GM21737 (cell line): ENCODE measurements around the gene IFI27.
"Not testable (repeated sequence)": the region's sequence is repeated elsewhere in the genome, so short reads cannot be mapped to it uniquely, and the experiment has no call there.

Experiments
- ATAC-seq: cut with Tn5 transposase; IDR thresholded peaks from one replicate; pipeline ENCODE4 v1.9.1; 2021; ENCODE audit warnings: mild to moderate bottlenecking, moderate library complexity; ENCODE audit not compliant: unreplicated experiment

IFI27 gene

DNA sequence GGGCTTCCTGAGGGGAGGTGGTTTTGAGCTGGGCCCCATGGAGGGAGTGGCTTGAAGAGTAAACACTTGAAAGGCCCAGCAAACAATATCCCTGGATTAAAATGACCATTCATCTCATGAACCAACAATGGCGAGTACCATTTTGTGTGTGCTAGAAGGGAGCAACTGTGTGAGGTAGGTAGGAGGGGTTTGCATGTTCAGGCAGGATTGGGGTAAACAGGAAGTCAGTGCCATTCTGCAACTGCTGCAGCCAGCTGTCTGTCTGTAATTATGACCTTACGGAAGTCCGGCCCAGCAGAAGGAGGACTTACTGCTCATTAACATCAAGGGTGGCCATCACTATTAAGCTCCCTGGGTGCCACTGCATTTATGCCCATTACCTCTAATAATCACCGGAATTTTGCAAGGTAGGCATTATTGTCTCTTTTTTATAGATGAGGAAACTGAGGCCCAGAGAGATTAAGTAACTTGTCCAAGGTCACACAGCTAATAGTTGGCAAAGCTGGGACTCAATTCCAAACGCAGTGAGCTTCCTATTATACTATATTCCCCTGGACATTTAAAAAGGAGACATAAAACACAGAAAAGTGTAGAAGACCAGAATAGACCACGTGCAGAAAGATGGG lies 35.5 kb downstream of the IFI27 start:
- no peak for ATAC-seq

DNA sequence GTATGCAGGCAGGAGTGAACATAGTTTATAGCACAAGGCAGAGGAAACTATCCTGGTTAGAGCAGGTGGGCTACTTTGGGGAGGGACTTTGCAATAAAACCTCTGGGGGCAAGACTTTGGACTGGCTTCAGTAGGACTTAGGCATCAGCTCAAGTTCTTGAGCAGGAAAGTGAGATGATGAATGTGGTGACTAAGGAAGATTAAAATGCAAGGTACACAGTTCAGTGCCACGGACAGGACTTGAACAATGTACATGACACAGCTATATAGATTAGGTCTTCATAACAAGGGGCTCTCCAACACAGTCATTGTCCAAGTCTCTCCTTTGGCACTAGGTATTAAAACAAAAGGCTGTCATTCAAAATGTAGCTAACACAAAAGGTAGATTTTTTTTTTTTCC lies 42.1 kb downstream of the IFI27 start:
- ATAC-seq, result no peak

DNA sequence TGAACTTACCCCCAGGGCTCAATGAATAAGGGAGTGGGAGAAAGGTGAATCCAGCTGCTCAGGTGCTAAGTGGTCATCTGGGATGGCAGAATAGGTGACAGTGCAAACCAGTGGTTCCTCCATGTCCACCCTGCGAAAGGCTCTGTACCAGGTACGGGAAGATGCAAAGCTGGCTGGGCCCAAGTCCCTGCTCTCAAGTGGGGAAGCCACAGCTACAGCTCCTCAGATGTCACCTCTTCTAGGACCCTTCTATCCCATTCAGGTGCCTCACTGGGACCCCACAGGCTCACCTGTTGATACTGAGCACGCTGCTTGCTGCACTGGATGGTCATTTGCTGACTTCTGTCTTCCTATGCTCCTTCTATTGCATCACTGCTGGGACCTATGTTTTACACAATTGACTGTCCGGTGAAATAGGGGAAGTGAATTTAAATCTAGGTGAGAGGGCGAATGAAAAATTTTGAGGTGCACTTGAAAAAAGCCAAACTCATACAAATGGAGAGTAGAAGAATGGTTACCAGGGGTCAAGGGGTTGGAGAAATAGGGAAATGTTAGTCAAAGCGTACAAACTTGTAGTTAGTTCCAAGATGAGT lies 43.3 kb downstream of the IFI27 start:
- ATAC-seq, result no peak

GRCh38 chr14:94156143-94156542 lies 45.6 kb downstream of the IFI27 start:
- ATAC-seq, result not testable (repeated sequence)

DNA sequence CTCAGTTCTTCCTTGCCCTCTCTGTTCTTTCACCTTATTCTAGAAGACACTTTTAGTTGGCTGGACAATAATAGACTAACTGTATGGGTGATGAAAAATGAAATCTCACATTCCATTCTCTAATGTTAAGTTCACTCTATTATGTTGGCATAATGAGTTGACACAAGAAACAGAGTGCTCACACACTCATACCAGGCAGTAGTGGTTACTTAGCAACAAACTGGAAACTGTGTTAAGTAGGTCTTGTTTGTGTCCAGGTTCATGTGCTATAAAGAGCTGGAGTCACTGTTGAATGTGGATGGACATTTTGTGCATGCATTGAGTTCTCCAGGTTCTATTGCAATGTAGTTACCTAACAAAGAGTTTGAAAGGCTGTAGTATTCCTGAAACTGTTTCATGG lies 46.7 kb downstream of the IFI27 start:
- no peak for ATAC-seq

DNA sequence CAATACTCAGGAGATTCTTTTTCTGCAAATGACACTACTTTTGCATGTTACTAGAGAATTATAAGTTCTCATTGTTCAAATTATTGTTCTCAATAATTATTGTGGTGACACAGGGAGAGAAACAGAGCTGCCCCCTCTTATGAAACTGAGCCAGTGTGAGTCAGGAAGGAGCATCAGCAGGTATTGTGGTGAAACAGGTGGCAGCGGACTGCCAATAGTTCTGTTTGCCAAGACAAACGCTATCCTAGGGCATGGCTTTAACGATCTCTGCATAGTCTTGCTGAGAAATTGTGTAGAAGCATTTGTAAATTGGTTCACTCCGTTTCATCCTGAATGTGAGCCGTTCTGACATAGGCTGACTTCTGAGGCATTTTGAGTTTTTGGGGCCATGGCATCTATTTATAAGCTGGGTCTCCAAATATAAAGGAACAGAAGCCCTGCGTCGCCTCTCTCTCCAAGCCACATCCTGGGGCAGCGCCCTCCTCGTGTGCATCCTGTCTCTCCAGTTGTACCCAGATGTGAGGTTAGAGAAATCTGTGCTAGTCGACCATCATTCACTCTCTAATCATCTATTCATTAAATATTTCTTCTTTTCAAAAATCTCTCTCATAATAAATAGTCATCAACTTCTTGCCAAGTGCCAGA lies 47.8 kb downstream of the IFI27 start:
- no peak for ATAC-seq

DNA sequence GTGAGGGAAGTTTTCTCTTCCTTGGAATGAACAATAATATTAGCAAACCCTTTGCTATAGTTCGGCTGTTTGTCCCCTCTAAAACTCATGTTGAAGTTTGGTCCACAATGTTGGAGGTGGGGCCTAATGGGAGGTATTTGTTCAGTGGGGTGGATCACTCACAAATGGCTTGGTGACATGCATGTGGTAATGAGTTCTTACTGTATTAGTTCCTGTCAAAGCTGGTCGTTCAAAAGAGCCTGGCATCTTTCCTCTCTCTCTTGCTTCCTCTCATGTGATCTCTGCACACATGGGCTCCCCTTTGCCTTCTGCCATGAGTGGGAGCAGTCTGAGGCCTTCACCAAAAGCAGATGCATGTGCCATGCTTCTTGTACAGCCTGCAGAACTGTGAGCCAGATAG lies 50.5 kb downstream of the IFI27 start:
- no peak for ATAC-seq

GRCh38 chr14:94161981-94162380 lies 51.4 kb downstream of the IFI27 start:
- ATAC-seq, result no peak

DNA sequence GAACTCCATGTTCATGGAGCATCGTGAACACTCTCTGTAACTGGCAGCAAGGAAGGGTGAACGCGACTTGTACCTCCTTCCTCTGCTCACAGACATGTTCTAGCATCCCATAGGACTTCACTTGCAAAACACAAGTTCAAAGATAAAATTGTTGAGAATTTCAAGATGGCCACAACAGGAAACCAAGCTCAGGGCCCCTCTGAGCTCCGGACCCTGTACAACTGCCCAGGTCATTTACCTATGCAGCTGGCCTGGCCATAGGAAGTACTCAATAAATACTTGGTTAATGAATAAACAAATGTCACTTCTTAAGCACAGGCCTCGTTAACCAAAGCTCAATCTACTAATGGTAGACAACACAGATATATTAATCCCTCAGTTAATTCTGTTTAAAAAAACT lies 51.9 kb downstream of the IFI27 start:
- no peak for ATAC-seq

GRCh38 chr14:94163796-94164195 lies 53.3 kb downstream of the IFI27 start:
- no peak for ATAC-seq

GRCh38 chr14:94164685-94165431 lies 54.3 kb downstream of the IFI27 start:
- ATAC-seq, result no peak

- ATAC-seq, result no peak
Measured at GRCh38 chr14:94165744-94166143, 55.2 kb downstream of the IFI27 start.
